HCT116 (cell line): ENCODE measurements around the gene SPATC1L. TPM values are rescaled to one million over a fixed set of nuclear protein-coding genes. Genes with fewer than 3 reads are reported as not detected.

ENCODE experiments used
- ATAC-seq: fragments of 200-7000 bp; cut with Tn5 transposase; 2 replicates; pipeline ENCODE4 v1.9.1; 2020; ENCODE audit warnings: mild to moderate bottlenecking, moderate library complexity
- BruUV-seq: library from RNA; stranded (reverse); fragments of 400-500 nt; replicated peaks from 2 replicates; lab custom pipeline; 2021; lab: Mats Ljungman, UMichigan
- CTCF ChIA-PET: fragments of 300-600 bp; sonication (Branson Sonifier 250); formaldehyde crosslinking; loops from one replicate; lab custom pipeline; 2021; ENCODE audit warnings: antibody characterized with exemption; lab: Charles Lee
- POLR2A ChIA-PET: fragments of 300-600, 350-600 bp; sonication (Branson Sonifier 250); formaldehyde crosslinking; loops from one replicate; lab custom pipeline; 2021; ENCODE audit warnings: antibody characterized with exemption; lab: Charles Lee
- RAD21 ChIA-PET, 2 experiments: fragments of 300-600 bp; sonication (Branson Sonifier 250); formaldehyde crosslinking; loops; one replicate each; lab custom pipeline; 2023; ENCODE audit warnings: low total read pairs in 2 of 2; ENCODE audit not compliant: uncharacterized antibody in 2 of 2, unreplicated experiment in 2 of 2, low non-redundant PET in 1 of 2; lab: Charles Lee
- DNase-seq: peaks from one replicate; pipeline ENCODE4 v3.0.0-alpha.2; 2010; ENCODE audit warnings: low read depth, low spot score
- H2AFZ ChIP-seq: fragments of 200-600 bp; shearing (Covaris generic), sonication (generic); 2 replicates; pipeline ENCODE4 v1.6.1; 2017; ENCODE audit warnings: low read depth, mixed run types, mixed read lengths, antibody characterized with exemption, low read length; ENCODE audit not compliant: poor library complexity, severe bottlenecking
- H3K27ac ChIP-seq: 2 replicates; pipeline ENCODE4 v1.5.1; 2012; ENCODE audit warnings: low read depth, low read length
- H3K27me3 ChIP-seq: fragments of 200-600 bp; sonication (generic); 2 replicates; pipeline ENCODE4 v1.6.1; 2016; ENCODE audit warnings: mixed run types, low read length, mixed read lengths; ENCODE audit not compliant: insufficient read depth
- H3K36me3 ChIP-seq, 2 experiments: fragments of 200-500 bp in 1 of 2; fragments of 200-600 bp in 1 of 2; sonication (Bioruptor generic) in 1 of 2; sonication (generic) in 1 of 2; 2 replicates each; pipeline versions ENCODE4 v1.5.1 to v1.6.1; 2014 to 2016; ENCODE audit warnings: low read length in 2 of 2, inconsistent platforms in 1 of 2, mixed read lengths in 1 of 2, mixed run types in 1 of 2; ENCODE audit not compliant: insufficient read depth in 2 of 2, control insufficient read depth in 1 of 2
- H3K4me1 ChIP-seq, 2 experiments: fragments of 200-600 bp in 1 of 2; sonication (generic) in 1 of 2; 2 replicates each; pipeline versions ENCODE4 v1.5.1 to v1.6.1; 2012 to 2017; ENCODE audit warnings: low read length in 2 of 2, inconsistent platforms in 1 of 2, mild to moderate bottlenecking in 1 of 2, mixed read lengths in 1 of 2, mixed run types in 1 of 2, moderate library complexity in 1 of 2; ENCODE audit not compliant: insufficient read depth in 2 of 2, control insufficient read depth in 1 of 2
- H3K4me2 ChIP-seq: fragments of 200-600 bp; sonication (generic); 2 replicates; pipeline ENCODE4 v1.6.1; 2017; ENCODE audit warnings: mixed run types, low read length, mixed read lengths
- H3K4me3 ChIP-seq, 2 experiments: fragments of 200-600 bp in 1 of 2; sonication (generic) in 1 of 2; replicated peaks in 1 of 2; 2 replicates each; pipeline ENCODE4 v1.5.1; 2011 to 2016; ENCODE audit warnings: low read length in 2 of 2, control low read depth in 1 of 2, low read depth in 1 of 2, mild to moderate bottlenecking in 1 of 2, mixed read lengths in 1 of 2, mixed run types in 1 of 2
- H3K79me2 ChIP-seq: fragments of 200-600 bp; sonication (generic); 2 replicates; pipeline ENCODE4 v1.6.1; 2017; ENCODE audit warnings: mild to moderate bottlenecking, mixed run types, low read length, moderate library complexity, mixed read lengths; ENCODE audit not compliant: insufficient read depth
- H3K9ac ChIP-seq: fragments of 200-600 bp; sonication (generic); 2 replicates; pipeline ENCODE4 v1.6.1; 2016; ENCODE audit warnings: low read length, mixed read lengths
- H3K9me2 ChIP-seq: fragments of 200-600 bp; sonication (generic), shearing (Covaris generic); 2 replicates; pipeline ENCODE4 v1.6.1; 2017; ENCODE audit warnings: mixed run types, mild to moderate bottlenecking, moderate library complexity; ENCODE audit not compliant: insufficient read depth
- H3K9me3 ChIP-seq, 2 experiments: fragments of 200-500 bp in 1 of 2; fragments of 200-600 bp in 1 of 2; sonication (Bioruptor generic) in 1 of 2; sonication (generic) in 1 of 2; 2 replicates each; pipeline ENCODE4 v1.6.1; 2014 to 2017; ENCODE audit warnings: low read length in 2 of 2, mixed read lengths in 2 of 2, inconsistent platforms in 1 of 2, low read depth in 1 of 2, mild to moderate bottlenecking in 1 of 2, mixed run types in 1 of 2, moderate library complexity in 1 of 2; ENCODE audit not compliant: control insufficient read depth in 1 of 2, insufficient read depth in 1 of 2
- H4K20me1 ChIP-seq: fragments of 200-600 bp; sonication (generic), shearing (Covaris generic); 2 replicates; pipeline ENCODE4 v1.6.1; 2017; ENCODE audit warnings: mixed run types, mild to moderate bottlenecking, moderate library complexity; ENCODE audit not compliant: insufficient read depth
- CTCF ChIP-seq, 3 experiments: fragments of 200-600 bp in 1 of 3; sonication (generic) in 1 of 3; IDR thresholded peaks in 2 of 3; conservative IDR thresholded peaks in 1 of 3; 2 replicates each; pipeline ENCODE4 v1.5.1; 2012 to 2017; ENCODE audit warnings: low read depth in 2 of 3, low read length in 2 of 3, antibody characterized with exemption in 1 of 3, borderline replicate concordance in 1 of 3, control low read depth in 1 of 3, mild to moderate bottlenecking in 1 of 3, mixed read lengths in 1 of 3, mixed run types in 1 of 3, moderate library complexity in 1 of 3; ENCODE audit not compliant: insufficient read depth in 1 of 3
- EGR1 ChIP-seq: IDR thresholded peaks from 2 replicates; pipeline ENCODE4 v1.6.1; 2012; ENCODE audit warnings: low read depth
- EZH2 ChIP-seq: fragments of 200-600 bp; sonication (generic); IDR thresholded peaks from 2 replicates; pipeline ENCODE4 v1.6.1; 2017; ENCODE audit warnings: antibody characterized with exemption, mixed run types
- FOSL1 ChIP-seq: IDR thresholded peaks from 2 replicates; pipeline ENCODE4 v1.6.1; 2012; ENCODE audit warnings: low read depth
- JUND ChIP-seq: IDR thresholded peaks from 2 replicates; pipeline ENCODE4 v1.6.1; 2012
- POLR2A ChIP-seq: IDR thresholded peaks from 2 replicates; pipeline ENCODE4 v1.7.0; 2011; ENCODE audit warnings: borderline replicate concordance; ENCODE audit not compliant: insufficient read depth, insufficient read length; ENCODE audit errors: extremely low read depth
- POLR2AphosphoS5 ChIP-seq: IDR thresholded peaks from 2 replicates; pipeline ENCODE4 v1.6.1; 2011; ENCODE audit warnings: mild to moderate bottlenecking, low read depth, low read length, moderate library complexity
- SIN3A ChIP-seq: IDR thresholded peaks from 2 replicates; pipeline ENCODE4 v1.6.1; 2012; ENCODE audit warnings: low read depth
- ZNF274 ChIP-seq: fragments of 200-500 bp; sonication (Bioruptor generic); IDR thresholded peaks from 2 replicates; pipeline ENCODE4 v1.6.1; 2014; ENCODE audit warnings: mild to moderate bottlenecking, low read depth, low read length, inconsistent platforms
- intact Hi-C: fragments of 100-400 bp; cut with micrococcal nuclease; formaldehyde crosslinking; loops from 2 replicates; pipeline ENCODE4 v1.10.0; 2022
- total RNA-seq: library from RNA; stranded (reverse); gene quantifications from one replicate; pipeline ENCODE4 v1.2.1, GENCODE V29; 2021; ENCODE audit not compliant: unreplicated experiment
- TF ChIP-seq, protein P1 (sequence below): IDR thresholded peaks from 2 replicates; pipeline ENCODE4 v1.6.1; 2011; ENCODE audit warnings: mild to moderate bottlenecking, low read length, moderate library complexity; ENCODE audit not compliant: insufficient replicate concordance; ENCODE audit errors: extremely low read depth
- TF ChIP-seq, protein P2 (sequence below): IDR thresholded peaks from 2 replicates; pipeline ENCODE4 v1.6.1; 2012

SPATC1L gene
- total RNA-seq, 1 experiment from 2014 or later, result 1.3 TPM

GRCh38 chr21:46180079-46180722, 4.1 kb downstream of the SPATC1L start:
- DNase-seq (no peak), ATAC-seq (no peak)
- TF ChIP-seq JUND (no peak), EZH2 (no peak), EGR1 (no peak), CTCF (IDR thresholded peaks at IDR 0.05 in 2 of 3, conservative IDR thresholded peaks at IDR 0.05 in 1 of 3; ENCODE audit: borderline replicate concordance in 1 of 3, insufficient read depth in 1 of 3, low read depth in 2 of 3, low read length in 2 of 3) (no peak), POLR2A (no peak), POLR2AphosphoS5 (no peak), ZNF274 (no peak), SIN3A (no peak), FOSL1 (no peak)
- TF ChIP-seq, protein P1, sequence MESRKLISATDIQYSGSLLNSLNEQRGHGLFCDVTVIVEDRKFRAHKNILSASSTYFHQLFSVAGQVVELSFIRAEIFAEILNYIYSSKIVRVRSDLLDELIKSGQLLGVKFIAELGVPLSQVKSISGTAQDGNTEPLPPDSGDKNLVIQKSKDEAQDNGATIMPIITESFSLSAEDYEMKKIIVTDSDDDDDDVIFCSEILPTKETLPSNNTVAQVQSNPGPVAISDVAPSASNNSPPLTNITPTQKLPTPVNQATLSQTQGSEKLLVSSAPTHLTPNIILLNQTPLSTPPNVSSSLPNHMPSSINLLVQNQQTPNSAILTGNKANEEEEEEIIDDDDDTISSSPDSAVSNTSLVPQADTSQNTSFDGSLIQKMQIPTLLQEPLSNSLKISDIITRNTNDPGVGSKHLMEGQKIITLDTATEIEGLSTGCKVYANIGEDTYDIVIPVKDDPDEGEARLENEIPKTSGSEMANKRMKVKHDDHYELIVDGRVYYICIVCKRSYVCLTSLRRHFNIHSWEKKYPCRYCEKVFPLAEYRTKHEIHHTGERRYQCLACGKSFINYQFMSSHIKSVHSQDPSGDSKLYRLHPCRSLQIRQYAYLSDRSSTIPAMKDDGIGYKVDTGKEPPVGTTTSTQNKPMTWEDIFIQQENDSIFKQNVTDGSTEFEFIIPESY, result no peak
- TF ChIP-seq, protein P2, sequence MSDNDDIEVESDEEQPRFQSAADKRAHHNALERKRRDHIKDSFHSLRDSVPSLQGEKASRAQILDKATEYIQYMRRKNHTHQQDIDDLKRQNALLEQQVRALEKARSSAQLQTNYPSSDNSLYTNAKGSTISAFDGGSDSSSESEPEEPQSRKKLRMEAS, result no peak
- Histone ChIP-seq H3K4me3 (no peak overlapping the region), H3K27me3 (peaks cover 7% of the 10 kb centered on the region; the same call in 1 of the 2 replicates), H3K27ac (no peak overlapping the region), H3K9me2 (no peaks in the 10 kb centered on the region), H4K20me1 (no peaks in the 10 kb centered on the region), H3K4me1 (no peaks in the 10 kb centered on the region), H3K4me2 (no peak overlapping the region), H2AFZ (no peak overlapping the region), H3K79me2 (no peaks in the 10 kb centered on the region), H3K9me3 (peaks cover 0 to 5% of the 10 kb centered on the region in 2 experiments; a peak in 1 of 4 replicates), H3K36me3 (no peaks in the 10 kb centered on the region), H3K9ac (no peak overlapping the region)
- BruUV-seq, result no TSS peak
- ChIA-PET POLR2A (no interaction called here), RAD21 (no interaction called here), CTCF (no interaction called here)
- intact Hi-C loops, result no loop called here
